Measurements from ENCODE around the gene RADX.

Gene RADX

DNA sequence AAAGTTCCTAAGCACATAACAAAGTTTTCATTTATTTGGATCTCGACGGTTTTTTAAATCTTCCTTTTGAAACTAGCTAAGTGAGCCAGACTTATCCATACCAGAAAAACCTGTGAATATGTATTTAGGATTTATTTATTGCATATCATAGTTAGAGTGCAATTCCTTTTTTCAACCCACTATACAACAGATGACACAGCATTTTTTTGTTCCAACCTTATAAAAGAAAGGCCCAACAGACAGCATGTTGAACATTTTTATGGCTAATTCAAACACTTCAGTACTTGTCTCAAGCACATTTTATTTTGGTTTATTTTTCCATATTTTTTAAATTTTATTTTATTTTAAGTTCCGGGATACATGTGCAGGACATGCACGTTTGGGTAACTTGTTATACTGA is 99.6 kb downstream of the RADX start:
- no peaks in the 10 kb centered on the region for H3K36me3 ChIP-seq (ENCODE audit: control insufficient read depth, insufficient read depth, low read length)
- no peak overlapping the region for H3K27ac ChIP-seq (ENCODE audit: insufficient read depth, low read depth, low read length, poor library complexity, severe bottlenecking)
- no peaks in the 10 kb centered on the region for H3K27me3 ChIP-seq (ENCODE audit: control insufficient read depth, insufficient read depth, low read length, poor library complexity, severe bottlenecking)
- WGBS, 2 experiments = 95 to 97% methylated on average over 3 to 4 of the region's 4 CpGs
- no peaks in the 10 kb centered on the region for H3K4me1 ChIP-seq (ENCODE audit: control insufficient read depth, insufficient read depth, low read length)
- no peak overlapping the region for H3K4me3 ChIP-seq (ENCODE audit: insufficient read depth, low read depth, low read length)
- H3K9me3 ChIP-seq (ENCODE audit: control insufficient read depth, low read length) = no peaks in the 10 kb centered on the region

DNA sequence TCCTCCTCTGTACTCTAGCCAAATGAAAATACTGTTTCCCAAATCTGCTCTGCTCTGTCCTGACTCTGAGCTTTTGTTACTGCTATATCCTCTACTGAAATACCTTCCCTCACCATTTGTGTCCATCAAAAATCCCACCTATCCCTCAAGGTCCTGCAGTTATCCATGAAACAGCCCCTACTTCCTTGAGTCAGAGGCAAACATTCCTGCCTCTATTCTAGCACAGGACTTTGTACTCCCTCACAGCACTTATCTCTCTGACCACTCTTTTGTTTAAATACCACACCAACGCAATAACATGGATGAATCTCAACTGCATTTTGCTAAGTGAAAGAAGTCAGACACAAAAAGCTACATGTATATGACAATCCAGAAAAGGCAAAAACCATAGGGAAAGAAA is 104.2 kb downstream of the RADX start:
- WGBS, 2 experiments = 100% methylated on average over 1 of the region's 1 CpG; no CpG with 5 or more reads in 1 of the 2 experiments
- H3K36me3 ChIP-seq (ENCODE audit: control insufficient read depth, insufficient read depth, low read length) = no peaks in the 10 kb centered on the region
- H3K4me1 ChIP-seq (ENCODE audit: control insufficient read depth, insufficient read depth, low read length) = no peaks in the 10 kb centered on the region
- H3K27me3 ChIP-seq (ENCODE audit: control insufficient read depth, insufficient read depth, low read length, poor library complexity, severe bottlenecking) = no peaks in the 10 kb centered on the region
- H3K9me3 ChIP-seq (ENCODE audit: control insufficient read depth, low read length) = no peaks in the 10 kb centered on the region
- H3K4me3 ChIP-seq (ENCODE audit: insufficient read depth, low read depth, low read length) = no peak overlapping the region
- no peak overlapping the region for H3K27ac ChIP-seq (ENCODE audit: insufficient read depth, low read depth, low read length, poor library complexity, severe bottlenecking)

DNA sequence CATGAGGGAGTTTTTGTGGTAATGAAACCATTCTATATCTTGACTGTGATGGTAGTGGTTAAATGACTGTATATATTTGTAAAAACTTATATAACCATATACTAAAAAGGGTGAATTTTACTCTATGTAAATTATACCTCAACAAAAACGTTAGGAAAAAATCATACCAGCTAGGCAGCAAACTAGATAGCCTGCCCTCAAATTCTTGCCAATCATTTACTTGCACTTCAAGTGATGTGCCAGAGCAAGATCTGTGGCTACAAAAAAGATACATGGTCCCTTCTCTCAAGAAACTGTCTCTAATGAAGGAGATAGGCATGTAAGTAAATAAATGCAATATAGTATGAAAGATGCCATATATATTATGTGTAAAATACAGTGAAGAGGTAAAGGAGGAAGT is 104.7 kb downstream of the RADX start:
- Histone ChIP-seq H3K27ac (ENCODE audit: insufficient read depth, low read depth, low read length, poor library complexity, severe bottlenecking) (no peak overlapping the region), H3K27me3 (ENCODE audit: control insufficient read depth, insufficient read depth, low read length, poor library complexity, severe bottlenecking) (no peaks in the 10 kb centered on the region), H3K4me3 (ENCODE audit: insufficient read depth, low read depth, low read length) (no peak overlapping the region), H3K9me3 (ENCODE audit: control insufficient read depth, low read length) (no peaks in the 10 kb centered on the region), H3K4me1 (ENCODE audit: control insufficient read depth, insufficient read depth, low read length) (no peaks in the 10 kb centered on the region), H3K36me3 (ENCODE audit: control insufficient read depth, insufficient read depth, low read length) (no peaks in the 10 kb centered on the region)
- WGBS, 2 experiments = 75 to 83% methylated on average over 1 of the region's 1 CpG

DNA sequence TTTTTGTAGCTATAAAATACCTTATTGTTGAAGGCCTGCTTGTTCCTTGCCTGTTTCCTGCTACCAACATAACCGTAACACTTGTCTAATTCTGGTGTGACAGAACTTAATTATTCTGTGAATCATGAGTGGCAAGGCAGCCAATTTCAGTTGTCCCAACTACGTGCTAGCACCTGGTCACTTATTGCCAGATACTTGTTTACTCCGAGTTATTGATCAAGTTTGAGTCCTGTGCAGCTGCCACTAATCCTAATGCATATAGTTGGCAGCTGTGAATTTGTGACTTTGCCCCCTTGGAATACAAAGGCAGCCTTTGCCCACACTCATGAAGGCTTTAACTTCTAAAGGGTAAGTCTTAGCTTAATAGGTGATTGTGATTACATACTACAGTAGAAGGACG is 106.9 kb downstream of the RADX start:
- Histone ChIP-seq H3K4me1 (ENCODE audit: control insufficient read depth, insufficient read depth, low read length) (no peaks in the 10 kb centered on the region), H3K4me3 (ENCODE audit: insufficient read depth, low read depth, low read length) (no peak overlapping the region), H3K27ac (ENCODE audit: insufficient read depth, low read depth, low read length, poor library complexity, severe bottlenecking) (no peak overlapping the region), H3K9me3 (ENCODE audit: control insufficient read depth, low read length) (no peaks in the 10 kb centered on the region), H3K36me3 (ENCODE audit: control insufficient read depth, insufficient read depth, low read length) (no peaks in the 10 kb centered on the region), H3K27me3 (ENCODE audit: control insufficient read depth, insufficient read depth, low read length, poor library complexity, severe bottlenecking) (no peaks in the 10 kb centered on the region)
- WGBS, 2 experiments = 90 to 97% methylated on average over 3 to 4 of the region's 4 CpGs

DNA sequence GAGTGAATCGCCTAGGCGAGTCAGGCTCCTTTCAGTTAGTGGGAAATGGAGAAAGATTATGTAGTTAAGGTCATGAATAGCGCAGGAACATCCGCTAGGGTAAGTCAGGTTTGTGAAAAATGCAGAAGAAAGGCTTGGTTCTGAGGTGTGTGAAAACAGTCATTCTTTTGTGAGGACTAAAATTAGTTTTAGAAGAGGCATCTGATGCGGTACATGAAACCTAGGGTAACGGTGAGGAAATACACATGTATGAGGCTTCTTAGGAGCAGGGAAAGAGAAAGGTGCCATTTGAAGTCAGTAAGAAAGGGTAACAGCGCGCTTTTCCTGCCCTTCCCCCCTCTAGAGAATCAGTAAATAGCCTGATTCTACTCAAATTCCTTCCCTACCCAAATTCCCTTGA is 114.2 kb downstream of the RADX start:
- WGBS, 2 experiments = 4% methylated on average over 8 of the region's 8 CpGs
- H3K4me1 ChIP-seq (ENCODE audit: control insufficient read depth, insufficient read depth, low read length) = no peaks in the 10 kb centered on the region
- H3K36me3 ChIP-seq (ENCODE audit: control insufficient read depth, insufficient read depth, low read length) = no peaks in the 10 kb centered on the region
- peak overlapping the region; percentile 43 for H3K4me3 ChIP-seq (ENCODE audit: insufficient read depth, low read depth, low read length)
- H3K27ac ChIP-seq (ENCODE audit: insufficient read depth, low read depth, low read length, poor library complexity, severe bottlenecking) = no peak overlapping the region
- no peaks in the 10 kb centered on the region for H3K9me3 ChIP-seq (ENCODE audit: control insufficient read depth, low read length)
- peaks cover 49% of the 10 kb centered on the region for H3K27me3 ChIP-seq (ENCODE audit: control insufficient read depth, insufficient read depth, low read length, poor library complexity, severe bottlenecking)

DNA sequence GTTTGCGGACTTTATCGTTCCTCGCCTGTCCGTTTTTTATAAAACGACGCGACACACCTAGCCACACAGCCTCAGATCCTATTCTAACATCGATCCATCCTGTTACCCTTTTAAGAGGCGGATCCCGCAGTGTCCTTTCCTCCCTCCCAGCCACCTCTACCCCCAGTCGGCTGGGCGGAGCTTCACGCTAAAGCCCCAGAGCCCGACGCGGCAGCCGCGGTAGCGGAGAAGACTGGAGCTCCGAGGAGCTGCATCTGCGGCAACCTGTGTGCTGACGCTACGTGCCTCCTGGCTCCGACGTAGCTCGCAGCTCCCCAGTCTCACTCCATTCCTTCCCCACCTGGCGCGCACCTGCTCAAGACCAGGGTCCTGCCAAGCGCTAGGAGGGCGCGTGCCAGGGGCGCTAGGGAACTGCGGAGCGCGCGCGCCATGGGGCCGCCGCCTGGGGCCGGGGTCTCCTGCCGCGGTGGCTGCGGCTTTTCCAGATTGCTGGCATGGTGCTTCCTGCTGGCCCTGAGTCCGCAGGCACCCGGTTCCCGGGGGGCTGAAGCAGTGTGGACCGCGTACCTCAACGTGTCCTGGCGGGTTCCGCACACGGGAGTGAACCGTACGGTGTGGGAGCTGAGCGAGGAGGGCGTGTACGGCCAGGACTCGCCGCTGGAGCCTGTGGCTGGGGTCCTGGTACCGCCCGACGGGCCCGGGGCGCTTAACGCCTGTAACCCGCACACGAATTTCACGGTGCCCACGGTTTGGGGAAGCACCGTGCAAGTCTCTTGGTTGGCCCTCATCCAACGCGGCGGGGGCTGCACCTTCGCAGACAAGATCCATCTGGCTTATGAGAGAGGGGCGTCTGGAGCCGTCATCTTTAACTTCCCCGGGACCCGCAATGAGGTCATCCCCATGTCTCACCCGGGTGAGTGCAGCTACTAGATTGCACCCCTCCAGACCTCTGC is 115.0 kb downstream of the RADX start, which contains the start of gene RNF128:
TSS of gene RNF128 (plus strand) at position 217 of the 953 bp plus-strand sequence. CDS start at position 430, 213 bp downstream.
- Histone ChIP-seq H3K4me1 (ENCODE audit: control insufficient read depth, insufficient read depth, low read length) (no peaks in the 10 kb centered on the region), H3K27me3 (ENCODE audit: control insufficient read depth, insufficient read depth, low read length, poor library complexity, severe bottlenecking) (peaks cover 49% of the 10 kb centered on the region), H3K36me3 (ENCODE audit: control insufficient read depth, insufficient read depth, low read length) (no peaks in the 10 kb centered on the region), H3K9me3 (ENCODE audit: control insufficient read depth, low read length) (no peaks in the 10 kb centered on the region), H3K27ac (ENCODE audit: insufficient read depth, low read depth, low read length, poor library complexity, severe bottlenecking) (no peak within 1 kb of the TSS), H3K4me3 (ENCODE audit: insufficient read depth, low read depth, low read length) (peak within 1 kb of the TSS; percentile 43)
- 0 to 1% methylated on average over 79 of the region's 79 CpGs for whole genome bisulfite sequencing, 2 experiments

DNA sequence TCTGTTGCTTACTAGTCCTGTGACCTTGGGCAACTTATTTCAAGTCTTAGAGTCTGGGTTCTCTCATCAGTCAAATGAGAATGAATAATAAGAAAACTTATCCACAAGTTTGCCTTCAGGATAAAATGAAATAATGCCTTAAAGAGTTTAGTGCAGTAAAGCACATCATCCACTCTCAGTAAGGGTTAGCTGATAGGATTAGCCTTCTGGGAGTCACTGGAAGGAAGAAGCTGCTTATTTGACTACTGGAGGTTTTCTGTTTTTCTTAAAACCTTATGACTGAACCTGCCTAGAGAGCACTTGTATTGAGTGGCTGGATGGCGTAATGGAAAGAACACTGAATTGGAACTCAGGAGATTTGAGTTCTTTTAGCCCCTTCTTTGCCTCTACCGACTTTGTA is 116.6 kb downstream of the RADX start:
- peaks cover 49% of the 10 kb centered on the region for H3K27me3 ChIP-seq (ENCODE audit: control insufficient read depth, insufficient read depth, low read length, poor library complexity, severe bottlenecking)
- H3K36me3 ChIP-seq (ENCODE audit: control insufficient read depth, insufficient read depth, low read length) = no peaks in the 10 kb centered on the region
- no peaks in the 10 kb centered on the region for H3K9me3 ChIP-seq (ENCODE audit: control insufficient read depth, low read length)
- H3K4me3 ChIP-seq (ENCODE audit: insufficient read depth, low read depth, low read length) = no peak overlapping the region
- no peak overlapping the region for H3K27ac ChIP-seq (ENCODE audit: insufficient read depth, low read depth, low read length, poor library complexity, severe bottlenecking)
- H3K4me1 ChIP-seq (ENCODE audit: control insufficient read depth, insufficient read depth, low read length) = no peaks in the 10 kb centered on the region
- WGBS, 2 experiments = 85 to 100% methylated on average over 2 of the region's 2 CpGs
